ENCODE data around the gene PRDM16.

The PRDM16 gene

GRCh38 chr1:3322450-3323020, 253.5 kb downstream of the PRDM16 start:
- in situ Hi-C loops (cut with HindIII; ENCODE audit: low sequenced_read_pairs) = no loop called here

GRCh38 chr1:3323021-3323795, 254.2 kb downstream of the PRDM16 start:
- in situ Hi-C loops (cut with HindIII; ENCODE audit: low sequenced_read_pairs) = no loop called here

- in situ Hi-C loops (cut with HindIII; ENCODE audit: low sequenced_read_pairs) = no loop called here
These were observed 255.0 kb downstream of the PRDM16 start for GRCh38 chr1:3323796-3324703.

GRCh38 chr1:3324704-3325535, 255.9 kb downstream of the PRDM16 start:
- in situ Hi-C loops (cut with HindIII; ENCODE audit: low sequenced_read_pairs) = no loop called here

- in situ Hi-C loops (cut with HindIII; ENCODE audit: low sequenced_read_pairs) = no loop called here
These were observed 257.7 kb downstream of the PRDM16 start for GRCh38 chr1:3326516-3327388.

GRCh38 chr1:3327389-3327702, 258.3 kb downstream of the PRDM16 start:
- in situ Hi-C loops (cut with HindIII; ENCODE audit: low sequenced_read_pairs) = no loop called here

- in situ Hi-C loops (cut with HindIII; ENCODE audit: low sequenced_read_pairs) = no loop called here
These were observed 259.1 kb downstream of the PRDM16 start for GRCh38 chr1:3327936-3328590.

GRCh38 chr1:3329640-3330281, 260.8 kb downstream of the PRDM16 start:
- in situ Hi-C loops (cut with HindIII; ENCODE audit: low sequenced_read_pairs) = loop anchor here (5.0 kb wide), 1 partner anchor 67 kb away; no protein-coding TSS in a partner anchor

- in situ Hi-C loops (cut with HindIII; ENCODE audit: low sequenced_read_pairs) = loop anchor here (5.0 kb wide), 1 partner anchor 69 kb away; no protein-coding TSS in a partner anchor
These were observed 261.8 kb downstream of the PRDM16 start for GRCh38 chr1:3330771-3331245.

- in situ Hi-C loops (cut with HindIII; ENCODE audit: low sequenced_read_pairs) = loop anchor here (5.0 kb wide), 1 partner anchor 69 kb away; no protein-coding TSS in a partner anchor
These were observed 262.6 kb downstream of the PRDM16 start for GRCh38 chr1:3331564-3331963.

GRCh38 chr1:3332043-3332442, 263.0 kb downstream of the PRDM16 start:
- in situ Hi-C loops (cut with HindIII; ENCODE audit: low sequenced_read_pairs) = loop anchor here (5.0 kb wide), 1 partner anchor 70 kb away; no protein-coding TSS in a partner anchor

GRCh38 chr1:3332662-3333061, 263.7 kb downstream of the PRDM16 start:
- in situ Hi-C loops (cut with HindIII; ENCODE audit: low sequenced_read_pairs) = loop anchor here (5.0 kb wide), 1 partner anchor 70 kb away; no protein-coding TSS in a partner anchor

- in situ Hi-C loops (cut with HindIII; ENCODE audit: low sequenced_read_pairs) = loop anchor here (5.0 kb wide), 1 partner anchor 72 kb away; no protein-coding TSS in a partner anchor
These were observed 264.9 kb downstream of the PRDM16 start for GRCh38 chr1:3333903-3334302.

GRCh38 chr1:3334366-3334765, 265.4 kb downstream of the PRDM16 start:
- in situ Hi-C loops (cut with HindIII; ENCODE audit: low sequenced_read_pairs) = loop anchor here (5.0 kb wide), 1 partner anchor 72 kb away; no protein-coding TSS in a partner anchor

- in situ Hi-C loops (cut with HindIII; ENCODE audit: low sequenced_read_pairs) = no loop called here
These were observed 267.0 kb downstream of the PRDM16 start for GRCh38 chr1:3335754-3336640.

- in situ Hi-C loops (cut with HindIII; ENCODE audit: low sequenced_read_pairs) = no loop called here
These were observed 267.9 kb downstream of the PRDM16 start for GRCh38 chr1:3336641-3337630.
